Lung (tissue), 12 donors: ENCODE data around the gene EFNA5. TPM values are rescaled to one million over a fixed set of nuclear protein-coding genes. Genes with fewer than 3 reads are reported as not detected.
A peak's percentile ranks its signal among the peaks of the same experiment; 100 is the strongest.

Experiments used
- ATAC-seq: fragments of 200-7000 bp; cut with Tn5 transposase; one replicate; pipeline ENCODE4 v1.9.1; 2020; ENCODE audit warnings: moderate number of reproducible peaks; ENCODE audit not compliant: insufficient read depth, low FRiP score
- DNase-seq, 3 donors: peaks; one replicate each; pipeline ENCODE4 v3.0.0-alpha.2; 2013 to 2017
- H3K27ac ChIP-seq, 2 donors: one replicate each; pipeline ENCODE4 v1.5.1; 2013; ENCODE audit warnings: mild to moderate bottlenecking in 2 of 2, moderate library complexity in 2 of 2, control low read depth in 1 of 2, inconsistent platforms in 1 of 2, low read depth in 1 of 2, low read length in 1 of 2
- H3K27me3 ChIP-seq, 3 donors: one replicate each; pipeline ENCODE4 v1.5.1; 2013; ENCODE audit warnings: low read length in 2 of 3; ENCODE audit not compliant: control insufficient read depth in 3 of 3, insufficient read depth in 3 of 3
- H3K36me3 ChIP-seq, 4 donors: one replicate each; pipeline ENCODE4 v1.5.1; 2013; ENCODE audit warnings: low read length in 4 of 4, mild to moderate bottlenecking in 1 of 4, moderate library complexity in 1 of 4; ENCODE audit not compliant: control insufficient read depth in 4 of 4, insufficient read depth in 4 of 4
- H3K4me1 ChIP-seq, 5 donors: one replicate each; pipeline ENCODE4 v1.5.1; 2013; ENCODE audit warnings: low read length in 5 of 5, mild to moderate bottlenecking in 2 of 5, moderate library complexity in 1 of 5; ENCODE audit not compliant: control insufficient read depth in 5 of 5, insufficient read depth in 5 of 5
- H3K4me3 ChIP-seq: one replicate; pipeline ENCODE4 v1.5.1; 2013; ENCODE audit warnings: mild to moderate bottlenecking, control low read depth, moderate library complexity
- H3K9ac ChIP-seq, 2 donors: one replicate each; pipeline ENCODE4 v1.5.1; 2013; ENCODE audit warnings: low read length in 2 of 2, control low read depth in 1 of 2; ENCODE audit not compliant: insufficient read depth in 1 of 2
- H3K9me3 ChIP-seq, 4 donors: one replicate each; pipeline ENCODE4 v1.5.1; 2013; ENCODE audit warnings: low read length in 3 of 4, mild to moderate bottlenecking in 1 of 4, moderate library complexity in 1 of 4; ENCODE audit not compliant: control insufficient read depth in 4 of 4, insufficient read depth in 3 of 4
- CTCF ChIP-seq: IDR thresholded peaks from 2 replicates; pipeline ENCODE4 v1.5.1; 2012; ENCODE audit warnings: mild to moderate bottlenecking; ENCODE audit errors: control extremely low read depth, extremely low read depth
- WGBS, 2 donors: extraction: QIAGEN DNeasy Blood & Tissue Kit; methylation state at CpG; one replicate each; pipeline ENCODE4 v1.1.7; 2013; 5-methylcytosine and 5-hydroxymethylcytosine counted together
- polyA plus RNA-seq, 2 donors: library from polyadenylated mRNA; stranded (reverse); fragments of 200-250 nt; gene quantifications; one replicate each; pipeline ENCODE4 v1.2.1, GENCODE V29; 2013
- total RNA-seq, 2 donors: library from RNA; depleted of rRNA in 1 of 2; stranded (reverse); fragments of >200 nt in 1 of 2; gene quantifications; one replicate each; pipeline ENCODE4 v1.2.1, GENCODE V29; 2014 to 2021
- donor health status: control.
- donor health status: control.
- donor health status: Bipolar disorder and iron deficiency.
- donor health status: healthy.
- donor health status: DM: yes; HTN: yes; CAD: no.

EFNA5 gene
- total and polyA plus RNA-seq, 4 donors, result 2.1 to 18.4 (median 7.8) TPM

GRCh38 chr5:107472620-107473064, 198.1 kb downstream of the EFNA5 start:
- H3K27ac ChIP-seq, result no peak overlapping the region
- WGBS, 2 donors, result 57 to 64% methylated on average over 2 of the region's 2 CpGs

GRCh38 chr5:107470295-107470582, 200.5 kb downstream of the EFNA5 start:
- H3K9me3 ChIP-seq, result no peaks in the 10 kb centered on the region
- H3K36me3 ChIP-seq, result no peaks in the 10 kb centered on the region
- WGBS, 2 donors, result 43 to 48% methylated on average over 1 of the region's 1 CpG
- ATAC-seq (no peak), DNase-seq (no peak)
- TF ChIP-seq CTCF, result no peak
- peak overlapping the region in 1 of 2 donors; percentile 81 for H3K27ac ChIP-seq
- H3K4me1 ChIP-seq, result peaks cover 1 to 23% (median 14%) of the 10 kb centered on the region in 5 donors
- H3K9ac ChIP-seq, result no peak overlapping the region
- H3K27me3 ChIP-seq, result no peaks in the 10 kb centered on the region
- no peak overlapping the region for H3K4me3 ChIP-seq

More at GRCh38 chr5:107472620-107473064, 198.1 kb downstream of the EFNA5 start:
- ATAC-seq (no peak), DNase-seq (no peak)
- Histone ChIP-seq H3K9me3 (no peaks in the 10 kb centered on the region), H3K4me1 (peaks cover 1 to 19% (median 11%) of the 10 kb centered on the region in 5 donors), H3K36me3 (no peaks in the 10 kb centered on the region), H3K4me3 (no peak overlapping the region), H3K9ac (no peak overlapping the region), H3K27me3 (no peaks in the 10 kb centered on the region)
- TF ChIP-seq CTCF, result no peak

- Histone ChIP-seq H3K27me3 (no peaks in the 10 kb centered on the region), H3K36me3 (no peaks in the 10 kb centered on the region), H3K27ac (peak overlapping the region in 1 of 2 donors; percentile 81), H3K9me3 (no peaks in the 10 kb centered on the region), H3K4me3 (no peak overlapping the region), H3K9ac (no peak overlapping the region), H3K4me1 (peaks cover 1 to 19% (median 14%) of the 10 kb centered on the region in 5 donors)
- 58 to 59% methylated on average over 5 of the region's 5 CpGs for WGBS, 2 donors
- DNase-seq (no peak), ATAC-seq (peak; percentile 43)
- TF ChIP-seq CTCF, result no peak
These were observed 201.0 kb downstream of the EFNA5 start for GRCh38 chr5:107469485-107470294.
